Ishikawa (cell line): ENCODE measurements around the gene PPARG.

ENCODE experiments used
- CEBPB ChIP-seq: IDR thresholded peaks from 2 replicates; pipeline ENCODE4 v1.6.1; 2012
- CREB1 ChIP-seq: IDR thresholded peaks from 2 replicates; pipeline ENCODE4 v1.6.1; 2012; ENCODE audit warnings: low read depth
- EGR1 ChIP-seq: IDR thresholded peaks from 2 replicates; pipeline ENCODE4 v1.6.1; 2012
- EP300 ChIP-seq: IDR thresholded peaks from 2 replicates; pipeline ENCODE4 v1.6.1; 2012; ENCODE audit warnings: borderline replicate concordance
- FOXM1 ChIP-seq: IDR thresholded peaks from 2 replicates; pipeline ENCODE4 v1.6.1; 2012; ENCODE audit warnings: low read depth, borderline replicate concordance
- NFIC ChIP-seq: IDR thresholded peaks from 2 replicates; pipeline ENCODE4 v1.6.1; 2012
- RAD21 ChIP-seq: IDR thresholded peaks from 2 replicates; pipeline ENCODE4 v1.6.1; 2012; ENCODE audit warnings: low read depth
- REST ChIP-seq: IDR thresholded peaks from 2 replicates; pipeline ENCODE4 v1.6.1; 2012; ENCODE audit warnings: low read depth, mild to moderate bottlenecking
- TAF1 ChIP-seq: IDR thresholded peaks from 2 replicates; pipeline ENCODE4 v1.6.1; 2012; ENCODE audit warnings: low read depth, mild to moderate bottlenecking
- TCF12 ChIP-seq: IDR thresholded peaks from 2 replicates; pipeline ENCODE4 v1.6.1; 2012; ENCODE audit warnings: low read depth
- TEAD4 ChIP-seq: IDR thresholded peaks from 2 replicates; pipeline ENCODE4 v1.6.1; 2012
- YY1 ChIP-seq: IDR thresholded peaks from 2 replicates; pipeline ENCODE4 v1.6.1; 2012; ENCODE audit warnings: low read depth
- ZBTB7A ChIP-seq: IDR thresholded peaks from 2 replicates; pipeline ENCODE4 v1.6.1; 2012; ENCODE audit warnings: low read depth
- TF ChIP-seq, protein P1 (sequence below): IDR thresholded peaks from 2 replicates; pipeline ENCODE4 v1.6.1; 2012
- TF ChIP-seq, protein P2 (sequence below): IDR thresholded peaks from 2 replicates; pipeline ENCODE4 v1.6.1; 2012

The PPARG gene

DNA sequence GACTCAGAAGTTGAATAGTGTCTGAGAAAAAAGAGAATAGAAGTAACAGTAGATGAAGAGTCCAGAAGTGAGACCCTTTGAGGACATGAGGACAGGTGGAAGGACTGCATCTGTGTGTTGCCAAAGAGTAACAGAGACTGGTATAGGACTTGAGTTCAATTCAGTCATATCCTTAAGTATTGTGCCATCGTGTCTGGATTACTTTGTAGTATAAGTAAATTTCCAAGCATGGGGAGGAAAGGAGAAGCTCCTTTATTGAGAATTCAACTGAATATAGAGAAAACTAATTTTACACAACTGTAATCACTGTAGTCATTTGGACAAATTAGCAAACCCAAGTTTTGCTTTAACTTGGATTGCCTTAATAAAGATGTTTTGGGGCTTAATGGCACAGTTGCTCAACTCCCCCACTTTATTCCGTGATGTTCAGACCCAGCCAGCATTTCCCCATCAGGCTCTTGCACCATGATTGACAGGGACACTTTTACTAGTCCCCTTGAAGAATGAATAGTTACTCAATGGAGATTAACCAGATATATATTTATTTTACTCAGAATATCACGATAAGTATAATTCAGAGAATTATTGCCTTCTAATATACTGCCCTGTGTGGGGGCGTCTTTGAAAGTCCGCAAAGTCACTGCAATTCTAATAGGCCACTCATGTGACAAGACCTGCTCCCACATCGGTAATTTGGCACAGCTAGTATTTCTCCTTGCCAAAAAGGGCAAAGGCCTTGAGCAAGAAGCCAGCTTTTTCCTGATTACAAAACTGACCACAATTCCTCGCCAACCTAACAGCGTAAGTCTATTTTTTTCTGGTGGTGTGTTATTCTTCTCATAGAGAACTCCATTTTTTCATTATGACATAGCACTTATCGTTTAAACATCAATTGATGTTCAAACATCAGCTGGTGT is 61.3 kb downstream of the PPARG start:
- TF ChIP-seq ZBTB7A (no peak), EGR1 (no peak), CREB1 (no peak), FOXM1 (no peak), TCF12 (no peak), RAD21 (no peak), TAF1 (no peak), REST (no peak), CEBPB (no peak)
- TF ChIP-seq, protein P1, sequence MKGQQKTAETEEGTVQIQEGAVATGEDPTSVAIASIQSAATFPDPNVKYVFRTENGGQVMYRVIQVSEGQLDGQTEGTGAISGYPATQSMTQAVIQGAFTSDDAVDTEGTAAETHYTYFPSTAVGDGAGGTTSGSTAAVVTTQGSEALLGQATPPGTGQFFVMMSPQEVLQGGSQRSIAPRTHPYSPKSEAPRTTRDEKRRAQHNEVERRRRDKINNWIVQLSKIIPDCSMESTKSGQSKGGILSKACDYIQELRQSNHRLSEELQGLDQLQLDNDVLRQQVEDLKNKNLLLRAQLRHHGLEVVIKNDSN: no peak

- no peak for TF ChIP-seq YY1
- no peak for TF ChIP-seq TCF12
- no peak for TF ChIP-seq EGR1
- TF ChIP-seq, protein P2, sequence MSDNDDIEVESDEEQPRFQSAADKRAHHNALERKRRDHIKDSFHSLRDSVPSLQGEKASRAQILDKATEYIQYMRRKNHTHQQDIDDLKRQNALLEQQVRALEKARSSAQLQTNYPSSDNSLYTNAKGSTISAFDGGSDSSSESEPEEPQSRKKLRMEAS: no peak
- no peak for TF ChIP-seq EP300
- TF ChIP-seq FOXM1: no peak
- TF ChIP-seq TAF1: no peak
- TF ChIP-seq RAD21: no peak
- TF ChIP-seq CEBPB: no peak
Observed at GRCh38 chr3:12351145-12351544, 62.3 kb downstream of the PPARG start.

DNA sequence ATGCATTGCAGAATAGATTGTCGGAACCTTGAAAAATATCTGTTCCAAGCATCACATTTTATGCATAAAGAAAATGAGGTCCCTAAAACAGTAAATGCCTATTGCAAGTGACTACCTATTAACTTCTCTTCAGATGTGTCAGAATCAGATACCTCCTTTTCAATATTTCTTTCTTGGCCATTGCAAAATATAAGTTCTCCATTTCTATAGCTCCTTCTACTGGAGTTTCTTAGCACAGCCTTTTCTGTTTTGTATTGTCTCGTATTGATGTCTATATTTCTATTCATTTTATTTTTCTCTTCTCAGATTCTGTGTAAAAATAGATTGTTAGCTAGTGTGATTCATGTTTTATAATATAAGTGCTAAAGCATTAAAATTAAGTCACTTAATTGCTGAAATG is 63.4 kb downstream of the PPARG start:
- TF ChIP-seq NFIC (no peak), EP300 (no peak), FOXM1 (no peak), TEAD4 (no peak), RAD21 (no peak), EGR1 (no peak), TAF1 (no peak), TCF12 (no peak), REST (no peak), ZBTB7A (no peak), CREB1 (no peak)
- TF ChIP-seq, protein P1: no peak
- TF ChIP-seq, protein P2: no peak

- TF ChIP-seq TAF1: no peak
- TF ChIP-seq REST: no peak
- no peak for TF ChIP-seq EGR1
- TF ChIP-seq NFIC: no peak
- no peak for TF ChIP-seq TCF12
- TF ChIP-seq, protein P1: no peak
- no peak for TF ChIP-seq CEBPB
- no peak for TF ChIP-seq FOXM1
- TF ChIP-seq RAD21: no peak
- TF ChIP-seq, protein P2: no peak
- no peak for TF ChIP-seq EP300
- no peak for TF ChIP-seq YY1
- TF ChIP-seq CREB1: no peak
- no peak for TF ChIP-seq TEAD4
- TF ChIP-seq ZBTB7A: no peak
Observed at GRCh38 chr3:12352755-12353154, 63.9 kb downstream of the PPARG start.
